IMR-90 (cell line): ENCODE data around the gene GLDC.

Experiments used
- CTCF ChIP-seq: conservative IDR thresholded peaks from 2 replicates; pipeline ENCODE4 v1.5.1; 2012; ENCODE audit warnings: mild to moderate bottlenecking, low read depth, low read length, improper control_type of control experiment
- RAD21 ChIP-seq: IDR thresholded peaks from 2 replicates; pipeline ENCODE4 v1.6.1; 2012; ENCODE audit warnings: low read length, improper control_type of control experiment

GRCh38 chr9:6495466-6495865, 150.1 kb downstream of the GLDC start:
- no peak for TF ChIP-seq CTCF
- no peak for TF ChIP-seq RAD21
